LNCAP (cell line): Measurements from ENCODE around the gene PTPRN2.

Source experiments
- CTCF ChIP-seq: fragments of 450-650 bp; IDR thresholded peaks from 2 replicates; pipeline ENCODE4 v1.5.1; 2017; ENCODE audit warnings: mild to moderate bottlenecking

Gene PTPRN2

DNA sequence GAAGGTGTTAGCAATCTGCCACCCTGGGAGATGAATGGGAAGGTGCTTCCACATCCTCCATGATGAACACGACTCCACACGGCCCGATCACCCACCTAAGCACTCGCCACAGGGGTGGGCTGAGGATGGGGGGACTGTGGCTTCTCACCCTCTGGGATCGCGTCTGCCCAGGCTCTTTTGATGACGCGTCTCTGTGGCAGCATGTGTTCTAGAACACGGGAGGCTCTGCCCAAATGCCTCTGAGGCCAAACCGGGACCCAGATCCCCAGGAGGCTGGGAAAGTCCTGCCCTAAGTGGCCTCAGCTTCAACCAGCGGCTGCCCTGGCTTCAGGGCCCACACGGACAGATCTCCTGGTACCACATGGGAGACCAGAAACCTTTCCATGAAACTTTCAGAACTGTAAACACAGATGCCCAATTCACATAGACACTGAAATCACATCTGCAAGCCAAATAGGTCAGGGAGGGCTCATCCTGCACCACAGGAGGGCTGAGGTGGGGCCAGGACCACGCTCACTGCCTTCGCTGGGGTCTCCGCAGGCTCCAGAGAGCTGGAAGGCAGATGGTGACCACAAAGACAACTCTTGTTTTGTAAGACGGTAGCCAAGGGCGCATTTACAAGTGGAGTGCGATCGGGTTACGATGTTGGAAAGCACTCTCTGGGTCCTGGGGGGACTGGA is 200.6 kb downstream of the PTPRN2 start:
- TF ChIP-seq CTCF: no peak

- no peak for TF ChIP-seq CTCF
Measured at GRCh38 chr7:158386355-158386618, 201.3 kb downstream of the PTPRN2 start.

- no peak for TF ChIP-seq CTCF
Measured at GRCh38 chr7:158384746-158385145, 202.9 kb downstream of the PTPRN2 start.

DNA sequence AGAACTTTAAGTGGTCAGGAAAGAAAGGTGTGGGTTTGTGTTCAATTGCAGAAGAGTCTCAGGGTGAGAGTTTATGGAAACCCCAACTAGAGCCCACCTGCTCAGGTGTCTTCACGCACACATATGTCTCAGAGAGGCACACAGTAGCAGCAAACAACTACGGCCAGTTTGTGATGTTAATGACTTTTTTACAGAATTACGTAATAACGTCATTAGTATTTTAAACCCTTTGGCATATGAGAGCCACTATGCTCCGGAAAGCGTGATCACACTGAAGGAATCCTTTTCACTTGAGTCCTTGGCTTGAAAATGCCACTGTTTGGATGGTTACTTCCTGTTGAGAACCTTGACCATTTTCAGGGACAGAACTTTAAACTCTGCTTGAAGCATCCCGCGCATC is 204.0 kb downstream of the PTPRN2 start:
- no peak for TF ChIP-seq CTCF

DNA sequence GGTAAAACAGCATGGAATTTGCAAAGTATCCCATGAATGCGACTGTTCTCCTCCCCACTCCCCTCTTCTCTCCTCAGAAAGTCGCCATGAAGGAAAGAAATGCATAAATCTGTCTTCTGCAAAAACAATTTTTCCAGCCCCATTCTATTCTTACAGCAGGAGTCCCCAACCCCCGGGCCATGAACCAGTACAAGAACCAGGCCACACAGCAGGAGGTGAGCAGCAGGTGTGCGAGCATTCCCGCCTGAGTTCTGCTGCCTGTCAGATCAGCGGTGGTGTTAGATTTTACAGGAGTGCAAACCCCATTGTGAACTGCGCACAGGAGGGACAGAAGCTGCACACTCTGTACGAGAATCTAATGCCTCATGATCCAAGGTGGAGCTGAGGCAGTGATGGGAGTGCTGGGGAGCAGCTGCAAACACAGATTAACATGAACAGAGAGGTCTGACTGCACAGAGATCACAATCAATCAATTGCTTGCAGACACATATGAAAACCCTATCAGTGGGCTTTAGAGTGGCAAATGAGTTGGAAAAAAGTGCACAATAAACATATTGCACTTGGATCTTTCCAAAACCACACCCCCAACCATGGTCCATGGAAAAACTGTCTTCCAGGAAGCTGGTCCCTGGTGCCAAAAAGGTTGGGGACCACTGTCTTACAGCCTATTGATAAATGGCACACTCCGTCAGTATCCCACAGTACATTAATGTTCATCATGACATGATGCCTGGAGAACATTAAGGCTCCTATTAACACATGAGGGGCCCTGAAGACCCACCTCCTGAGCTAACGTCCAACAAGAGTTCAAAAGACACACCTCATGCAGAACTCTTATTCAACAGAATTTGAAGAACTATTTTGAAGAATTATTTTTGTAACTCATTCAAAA is 205.0 kb downstream of the PTPRN2 start:
- TF ChIP-seq CTCF: no peak

DNA sequence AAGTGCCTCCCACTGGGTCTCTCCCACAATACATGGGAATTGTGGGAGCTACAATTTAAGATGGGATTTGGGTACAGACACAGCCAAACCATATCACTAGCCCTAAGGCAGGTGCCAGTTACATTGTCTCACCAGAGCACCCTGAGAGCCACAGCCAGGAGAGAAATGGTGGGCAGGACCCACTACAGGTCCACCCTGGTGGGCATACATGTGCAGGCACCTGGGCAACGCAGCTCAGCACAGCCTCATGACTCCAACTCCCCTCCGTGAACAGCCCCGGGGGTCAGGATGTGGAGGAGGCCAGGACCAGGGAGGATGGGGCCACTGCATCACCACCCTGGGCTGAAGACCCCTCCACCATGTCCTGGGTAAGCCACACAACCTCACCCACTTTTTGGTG is 205.7 kb downstream of the PTPRN2 start:
- no peak for TF ChIP-seq CTCF

DNA sequence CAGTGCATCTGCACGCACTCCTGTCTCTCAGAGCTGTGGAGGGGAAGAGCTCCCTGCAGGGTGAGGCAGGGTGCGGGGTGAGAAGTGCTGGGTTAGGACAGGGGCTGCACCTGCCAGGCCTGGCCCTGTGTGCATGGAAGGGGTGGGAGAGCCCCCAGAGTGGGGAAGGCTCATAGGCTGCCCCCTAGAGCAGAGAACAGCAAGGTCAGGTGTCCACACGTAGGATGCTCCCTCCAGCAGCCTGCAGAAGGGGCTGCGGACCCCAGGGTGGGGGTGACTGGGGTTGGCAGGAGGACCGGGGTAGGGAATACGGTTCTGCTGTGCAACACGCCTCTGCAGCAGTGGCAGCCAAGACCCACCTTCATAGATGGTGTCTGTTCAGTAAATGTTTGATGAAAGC is 208.6 kb downstream of the PTPRN2 start:
- TF ChIP-seq CTCF: no peak
